Measurements from ENCODE around the gene MAG. TPM values are rescaled to one million over a fixed set of nuclear protein-coding genes. Genes with fewer than 3 reads are reported as not detected.
A peak's percentile ranks its signal among the peaks of the same experiment; 100 is the strongest.

Gene MAG
- total and polyA plus RNA-seq, 9 of the 15 experiments (the other 6 are each of a cell fraction or from before 2014, with no cell fraction given): 0.11 to 10.0 (median 1.6) TPM

- TF ChIP-seq, protein P1, sequence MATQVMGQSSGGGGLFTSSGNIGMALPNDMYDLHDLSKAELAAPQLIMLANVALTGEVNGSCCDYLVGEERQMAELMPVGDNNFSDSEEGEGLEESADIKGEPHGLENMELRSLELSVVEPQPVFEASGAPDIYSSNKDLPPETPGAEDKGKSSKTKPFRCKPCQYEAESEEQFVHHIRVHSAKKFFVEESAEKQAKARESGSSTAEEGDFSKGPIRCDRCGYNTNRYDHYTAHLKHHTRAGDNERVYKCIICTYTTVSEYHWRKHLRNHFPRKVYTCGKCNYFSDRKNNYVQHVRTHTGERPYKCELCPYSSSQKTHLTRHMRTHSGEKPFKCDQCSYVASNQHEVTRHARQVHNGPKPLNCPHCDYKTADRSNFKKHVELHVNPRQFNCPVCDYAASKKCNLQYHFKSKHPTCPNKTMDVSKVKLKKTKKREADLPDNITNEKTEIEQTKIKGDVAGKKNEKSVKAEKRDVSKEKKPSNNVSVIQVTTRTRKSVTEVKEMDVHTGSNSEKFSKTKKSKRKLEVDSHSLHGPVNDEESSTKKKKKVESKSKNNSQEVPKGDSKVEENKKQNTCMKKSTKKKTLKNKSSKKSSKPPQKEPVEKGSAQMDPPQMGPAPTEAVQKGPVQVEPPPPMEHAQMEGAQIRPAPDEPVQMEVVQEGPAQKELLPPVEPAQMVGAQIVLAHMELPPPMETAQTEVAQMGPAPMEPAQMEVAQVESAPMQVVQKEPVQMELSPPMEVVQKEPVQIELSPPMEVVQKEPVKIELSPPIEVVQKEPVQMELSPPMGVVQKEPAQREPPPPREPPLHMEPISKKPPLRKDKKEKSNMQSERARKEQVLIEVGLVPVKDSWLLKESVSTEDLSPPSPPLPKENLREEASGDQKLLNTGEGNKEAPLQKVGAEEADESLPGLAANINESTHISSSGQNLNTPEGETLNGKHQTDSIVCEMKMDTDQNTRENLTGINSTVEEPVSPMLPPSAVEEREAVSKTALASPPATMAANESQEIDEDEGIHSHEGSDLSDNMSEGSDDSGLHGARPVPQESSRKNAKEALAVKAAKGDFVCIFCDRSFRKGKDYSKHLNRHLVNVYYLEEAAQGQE (IDR thresholded peaks at IDR 0.05; ENCODE audit: borderline replicate concordance): no peak
- TF ChIP-seq, protein P1 (CRISPR knock-in tag; IDR thresholded peaks at IDR 0.05; ENCODE audit: low read depth): no peak
- TF ChIP-seq GATA2 (CRISPR knock-in tag; IDR thresholded peaks at IDR 0.05): 0 out of 2 replicates have a peak, but pooled peaks have one; percentile 17
- no peak for TF ChIP-seq SREBF2 (CRISPR knock-in tag; IDR thresholded peaks at IDR 0.05)
- TF ChIP-seq EP400 (IDR thresholded peaks at IDR 0.05): no peak
- TF ChIP-seq C11orf30 (IDR thresholded peaks at IDR 0.05; ENCODE audit: low read depth): no peak
- TF ChIP-seq SREBF1 (IDR thresholded peaks at IDR 0.05; ENCODE audit: borderline replicate concordance, low read depth, low read length): no peak
- TF ChIP-seq, protein P2, sequence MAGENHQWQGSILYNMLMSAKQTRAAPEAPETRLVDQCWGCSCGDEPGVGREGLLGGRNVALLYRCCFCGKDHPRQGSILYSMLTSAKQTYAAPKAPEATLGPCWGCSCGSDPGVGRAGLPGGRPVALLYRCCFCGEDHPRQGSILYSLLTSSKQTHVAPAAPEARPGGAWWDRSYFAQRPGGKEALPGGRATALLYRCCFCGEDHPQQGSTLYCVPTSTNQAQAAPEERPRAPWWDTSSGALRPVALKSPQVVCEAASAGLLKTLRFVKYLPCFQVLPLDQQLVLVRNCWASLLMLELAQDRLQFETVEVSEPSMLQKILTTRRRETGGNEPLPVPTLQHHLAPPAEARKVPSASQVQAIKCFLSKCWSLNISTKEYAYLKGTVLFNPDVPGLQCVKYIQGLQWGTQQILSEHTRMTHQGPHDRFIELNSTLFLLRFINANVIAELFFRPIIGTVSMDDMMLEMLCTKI (IDR thresholded peaks at IDR 0.05; ENCODE audit: partially characterized antibody): no peak
- TF ChIP-seq ZNF561 (CRISPR knock-in tag; conservative IDR thresholded peaks at IDR 0.05): no peak
- TF ChIP-seq ZC3H4 (CRISPR knock-in tag; IDR thresholded peaks at IDR 0.05; ENCODE audit: borderline replicate concordance): no peak
- no peak for TF ChIP-seq E2F3 (CRISPR knock-in tag; IDR thresholded peaks at IDR 0.05)
- no peak for TF ChIP-seq ZNF445 (CRISPR knock-in tag; IDR thresholded peaks at IDR 0.05; ENCODE audit: low read depth)
- no peak for TF ChIP-seq MAFF (IDR thresholded peaks at IDR 0.05; ENCODE audit: low read length)
- TF ChIP-seq FIP1L1 (IDR thresholded peaks at IDR 0.05; ENCODE audit: low read depth, low read length, poor library complexity, severe bottlenecking): no peak
- TF ChIP-seq DLX4 (CRISPR knock-in tag; IDR thresholded peaks at IDR 0.05): no peak
- TF ChIP-seq ERF (CRISPR knock-in tag; IDR thresholded peaks at IDR 0.05): no peak
- peak; percentile 27; the same call in 1 of the 2 replicates for TF ChIP-seq DPF2 (IDR thresholded peaks at IDR 0.05)
- TF ChIP-seq SRSF3 (IDR thresholded peaks at IDR 0.05; ENCODE audit: insufficient read depth, low read length): no peak
- peak; percentile 58 for TF ChIP-seq TCF3 (CRISPR knock-in tag; IDR thresholded peaks at IDR 0.05)
Observed at GRCh38 chr19:35300339-35300649, 8.3 kb downstream of the MAG start (continued).

Data from K562 (cell line).